Measurements from ENCODE around the gene NARS2.

The NARS2 gene

DNA sequence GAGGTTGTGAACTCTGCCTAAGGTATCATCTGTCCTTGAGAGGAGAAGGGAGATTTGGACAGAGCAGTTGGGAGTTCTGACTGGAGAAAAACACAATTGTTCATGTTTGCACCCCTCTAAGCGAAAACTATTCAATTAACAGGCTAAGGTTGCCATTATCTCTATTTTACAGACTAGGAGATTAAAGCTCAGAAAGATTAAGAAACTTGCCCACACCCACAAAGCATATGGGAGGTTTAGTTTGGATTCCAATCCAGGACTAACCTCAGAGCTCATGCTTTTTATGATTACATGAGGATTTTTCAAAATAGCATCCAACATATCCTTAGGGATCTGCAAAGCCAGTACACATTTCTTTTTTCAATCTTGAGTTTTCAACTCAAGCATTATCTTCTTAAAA, 179.1 kb downstream of the NARS2 start:
- H3K27me3 ChIP-seq (ENCODE audit: insufficient read depth, poor library complexity, severe bottlenecking) = no peaks in the 10 kb centered on the region
- TF ChIP-seq CTCF (IDR thresholded peaks at IDR 0.05; ENCODE audit: poor library complexity, severe bottlenecking) = no peak
- H3K9me3 ChIP-seq (ENCODE audit: severe bottlenecking) = no peaks in the 10 kb centered on the region
- no peaks in the 10 kb centered on the region for H3K4me1 ChIP-seq (ENCODE audit: insufficient read depth, poor library complexity, severe bottlenecking)
- no peak overlapping the region for H3K4me3 ChIP-seq (ENCODE audit: severe bottlenecking)
- no peaks in the 10 kb centered on the region for H3K36me3 ChIP-seq (ENCODE audit: low read depth)
- ATAC-seq (ENCODE audit: low read depth) (no peak), DNase-seq (ENCODE audit: low spot score) (no peak)
- no peak overlapping the region for H3K27ac ChIP-seq (ENCODE audit: poor library complexity, severe bottlenecking)

DNA sequence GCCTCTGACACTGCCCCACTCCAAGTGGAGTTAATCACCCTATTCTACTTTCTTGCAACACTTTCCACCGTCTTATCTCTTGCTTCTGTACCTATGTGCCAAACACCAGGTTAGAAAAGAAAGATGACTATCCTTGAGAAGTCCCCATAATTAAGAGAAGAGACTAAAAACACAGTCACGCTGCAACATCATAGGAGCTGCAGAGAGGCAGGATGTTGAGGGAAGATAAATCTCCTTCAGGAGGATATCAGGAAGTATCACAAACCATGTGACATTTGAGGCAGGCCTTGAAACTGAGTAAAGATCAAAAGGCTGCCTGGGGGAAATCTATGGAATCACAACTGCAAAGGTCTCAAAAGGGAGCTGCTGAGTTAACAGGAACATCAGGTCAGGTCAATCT, 181.8 kb downstream of the NARS2 start:
- Histone ChIP-seq H3K4me1 (ENCODE audit: insufficient read depth, poor library complexity, severe bottlenecking) (no peaks in the 10 kb centered on the region), H3K4me3 (ENCODE audit: severe bottlenecking) (no peak overlapping the region), H3K27me3 (ENCODE audit: insufficient read depth, poor library complexity, severe bottlenecking) (no peaks in the 10 kb centered on the region), H3K36me3 (ENCODE audit: low read depth) (no peaks in the 10 kb centered on the region), H3K9me3 (ENCODE audit: severe bottlenecking) (no peaks in the 10 kb centered on the region), H3K27ac (ENCODE audit: poor library complexity, severe bottlenecking) (no peak overlapping the region)
- DNase-seq (ENCODE audit: low spot score) (no peak), ATAC-seq (ENCODE audit: low read depth) (no peak)
- no peak for TF ChIP-seq CTCF (IDR thresholded peaks at IDR 0.05; ENCODE audit: poor library complexity, severe bottlenecking)

DNA sequence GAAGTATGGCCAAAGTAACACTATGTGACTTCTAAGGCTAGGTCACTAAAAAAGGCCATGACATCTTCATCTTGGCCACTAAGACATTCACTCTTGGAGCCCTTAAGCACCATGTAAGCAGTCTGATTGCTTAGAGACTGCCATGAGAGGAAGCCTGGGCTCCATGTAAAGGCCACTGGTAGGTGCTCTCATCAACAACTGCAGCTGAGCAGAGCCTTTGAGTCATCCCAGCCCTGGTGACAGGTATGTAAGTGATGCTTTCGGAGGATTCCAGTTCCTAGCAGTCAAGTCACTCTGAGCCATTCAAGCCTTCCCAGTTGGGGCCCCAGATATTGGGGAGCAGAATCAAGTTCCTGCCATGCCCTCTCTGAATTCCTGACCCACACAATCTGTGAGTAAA, 183.2 kb downstream of the NARS2 start:
- Histone ChIP-seq H3K27me3 (ENCODE audit: insufficient read depth, poor library complexity, severe bottlenecking) (no peaks in the 10 kb centered on the region), H3K9me3 (ENCODE audit: severe bottlenecking) (no peaks in the 10 kb centered on the region), H3K4me1 (ENCODE audit: insufficient read depth, poor library complexity, severe bottlenecking) (no peaks in the 10 kb centered on the region), H3K4me3 (ENCODE audit: severe bottlenecking) (no peak overlapping the region), H3K27ac (ENCODE audit: poor library complexity, severe bottlenecking) (no peak overlapping the region), H3K36me3 (ENCODE audit: low read depth) (no peaks in the 10 kb centered on the region)
- no peak for TF ChIP-seq CTCF (IDR thresholded peaks at IDR 0.05; ENCODE audit: poor library complexity, severe bottlenecking)
- DNase-seq (ENCODE audit: low spot score) = no peak
- ATAC-seq (ENCODE audit: low read depth) = no peak

- H3K4me3 ChIP-seq (ENCODE audit: severe bottlenecking) = no peak overlapping the region
- H3K9me3 ChIP-seq (ENCODE audit: severe bottlenecking) = no peaks in the 10 kb centered on the region
- no peak for ATAC-seq (ENCODE audit: low read depth)
- no peaks in the 10 kb centered on the region for H3K4me1 ChIP-seq (ENCODE audit: insufficient read depth, poor library complexity, severe bottlenecking)
- TF ChIP-seq CTCF (IDR thresholded peaks at IDR 0.05; ENCODE audit: poor library complexity, severe bottlenecking) = no peak
- DNase-seq (ENCODE audit: low spot score) = no peak
- no peaks in the 10 kb centered on the region for H3K36me3 ChIP-seq (ENCODE audit: low read depth)
- no peak overlapping the region for H3K27ac ChIP-seq (ENCODE audit: poor library complexity, severe bottlenecking)
- H3K27me3 ChIP-seq (ENCODE audit: insufficient read depth, poor library complexity, severe bottlenecking) = no peaks in the 10 kb centered on the region
These were observed 183.9 kb downstream of the NARS2 start for GRCh38 chr11:78390809-78391208.

DNA sequence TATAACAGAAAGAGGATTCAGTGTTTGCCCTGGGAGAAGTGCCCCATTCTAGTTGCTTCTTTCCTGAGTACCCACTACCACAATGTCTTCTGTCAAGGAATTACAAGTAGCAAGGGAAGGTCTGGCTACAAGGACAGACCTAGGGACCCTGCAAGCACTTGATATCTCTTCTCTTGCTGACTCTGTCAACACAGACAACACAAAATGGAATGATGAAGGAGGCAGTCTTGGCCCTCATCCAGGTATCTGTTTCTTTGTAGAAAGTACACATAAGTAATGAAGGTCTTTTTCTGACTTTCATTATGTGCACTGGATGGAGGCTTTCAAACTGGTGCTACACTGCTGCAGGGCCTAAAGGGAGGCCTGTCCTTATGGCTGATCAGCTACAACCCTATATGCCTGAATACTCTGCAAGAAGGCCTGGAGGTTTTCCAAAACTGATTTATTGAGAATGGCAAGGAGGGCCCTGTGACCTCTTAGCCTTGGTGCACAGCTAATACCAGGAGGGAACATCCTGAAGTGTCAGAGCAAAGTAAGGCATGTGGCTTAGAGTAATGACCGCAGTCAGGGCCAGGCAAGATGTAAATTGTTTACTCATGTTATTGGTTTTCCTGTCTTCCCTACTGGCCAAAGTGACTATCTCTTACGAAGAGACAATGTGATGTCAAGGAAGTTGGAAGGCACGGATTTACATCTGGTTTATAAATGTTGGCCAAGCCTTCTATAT, 188.3 kb downstream of the NARS2 start:
- no peak for ATAC-seq (ENCODE audit: low read depth)
- no peaks in the 10 kb centered on the region for H3K36me3 ChIP-seq (ENCODE audit: low read depth)
- no peak overlapping the region for H3K27ac ChIP-seq (ENCODE audit: poor library complexity, severe bottlenecking)
- H3K27me3 ChIP-seq (ENCODE audit: insufficient read depth, poor library complexity, severe bottlenecking) = no peaks in the 10 kb centered on the region
- TF ChIP-seq CTCF (IDR thresholded peaks at IDR 0.05; ENCODE audit: poor library complexity, severe bottlenecking) = no peak
- no peak for DNase-seq (ENCODE audit: low spot score)
- no peak overlapping the region for H3K4me3 ChIP-seq (ENCODE audit: severe bottlenecking)
- H3K4me1 ChIP-seq (ENCODE audit: insufficient read depth, poor library complexity, severe bottlenecking) = no peaks in the 10 kb centered on the region
- no peaks in the 10 kb centered on the region for H3K9me3 ChIP-seq (ENCODE audit: severe bottlenecking)

Measured in RWPE2 (cell line).